ENCODE results near the gene BHLHA15. TPM values are rescaled to one million over a fixed set of nuclear protein-coding genes. Genes with fewer than 3 reads are reported as not detected.

Gene BHLHA15
- total and polyA plus RNA-seq, 3 donors from 2014 or later = 0.50 to 2.4 TPM; not detected in 1

- TF ChIP-seq CTCF (IDR thresholded peaks at IDR 0.05) (no peak), POLR2A (IDR thresholded peaks at IDR 0.05) (no peak)
- peak; percentile 12 for DNase-seq
- Histone ChIP-seq H3K36me3 (ENCODE audit: low read depth, missing control alignments) (no peaks in the 10 kb centered on the region), H3K9me3 (no peaks in the 10 kb centered on the region), H3K4me3 (no peak overlapping the region), H3K27me3 (no peaks in the 10 kb centered on the region), H3K4me1 (no peaks in the 10 kb centered on the region), H3K27ac (no peak overlapping the region)
- WGBS, 2 donors = 90 to 91% methylated on average over 41 to 47 of the region's 47 CpGs
- intact Hi-C loops (cut with DNase I; ENCODE audit: low total_unique reads) = no loop called here
Measured at GRCh38 chr7:98206451-98207330, 4.5 kb upstream of the BHLHA15 start.

- WGBS, 2 donors = 88 to 89% methylated on average over 17 of the region's 17 CpGs
- TF ChIP-seq POLR2A (IDR thresholded peaks at IDR 0.05) = no peak
- TF ChIP-seq CTCF (IDR thresholded peaks at IDR 0.05) = no peak
- Histone ChIP-seq H3K27me3 (no peaks in the 10 kb centered on the region), H3K27ac (no peak overlapping the region), H3K4me1 (no peaks in the 10 kb centered on the region), H3K4me3 (no peak overlapping the region), H3K9me3 (no peaks in the 10 kb centered on the region), H3K36me3 (ENCODE audit: low read depth, missing control alignments) (no peaks in the 10 kb centered on the region)
- DNase-seq = no peak
- intact Hi-C loops (cut with DNase I; ENCODE audit: low total_unique reads) = no loop called here
Measured at GRCh38 chr7:98209166-98209920, 1.9 kb upstream of the BHLHA15 start.

GRCh38 chr7:98210513-98211220 is 572 bp upstream of the BHLHA15 start:
- Histone ChIP-seq H3K27ac (no peak overlapping the region), H3K4me1 (no peaks in the 10 kb centered on the region), H3K9me3 (no peaks in the 10 kb centered on the region), H3K4me3 (peak overlapping the region; percentile 19 to 27), H3K36me3 (ENCODE audit: low read depth, missing control alignments) (no peaks in the 10 kb centered on the region), H3K27me3 (no peaks in the 10 kb centered on the region)
- DNase-seq = no peak
- TF ChIP-seq CTCF (IDR thresholded peaks at IDR 0.05) = no peak
- no peak for TF ChIP-seq POLR2A (IDR thresholded peaks at IDR 0.05)
- 4% methylated on average over 28 of the region's 49 CpGs; no CpG with 5 or more reads in 1 of the 2 donors for WGBS, 2 donors
- intact Hi-C loops (cut with DNase I; ENCODE audit: low total_unique reads) = no loop called here

GRCh38 chr7:98211676-98212531 is 665 bp downstream of the BHLHA15 start:
- DNase-seq = no peak
- intact Hi-C loops (cut with DNase I; ENCODE audit: low total_unique reads) = no loop called here
- H3K4me1 ChIP-seq = no peaks in the 10 kb centered on the region
- H3K27me3 ChIP-seq = no peaks in the 10 kb centered on the region
- no peaks in the 10 kb centered on the region for H3K36me3 ChIP-seq (ENCODE audit: low read depth, missing control alignments)
- TF ChIP-seq CTCF (IDR thresholded peaks at IDR 0.05) = no peak
- no peak for TF ChIP-seq POLR2A (IDR thresholded peaks at IDR 0.05)
- no peak overlapping the region for H3K27ac ChIP-seq
- H3K4me3 ChIP-seq = peak overlapping the region in 1 of 2 donors; percentile 31
- WGBS, 2 donors = 67 to 79% methylated on average over 16 to 49 of the region's 49 CpGs
- no peaks in the 10 kb centered on the region for H3K9me3 ChIP-seq
